H9 (cell line): Measurements from ENCODE around the gene PLA2R1. TPM values are rescaled to one million over a fixed set of nuclear protein-coding genes. Genes with fewer than 3 reads are reported as not detected.

Source experiments
- DNase-seq: peaks from one replicate; pipeline ENCODE4 v3.0.0-alpha.2; 2017
- H2AFZ ChIP-seq: one replicate; pipeline ENCODE4 v1.6.1; 2013; ENCODE audit warnings: mild to moderate bottlenecking, low read length, control low read depth, moderate library complexity
- H2AK5ac ChIP-seq: 2 replicates; pipeline ENCODE4 v1.6.1; 2013; ENCODE audit warnings: low read length, control low read depth, mixed read lengths; ENCODE audit not compliant: insufficient read length
- H2BK120ac ChIP-seq: one replicate; pipeline ENCODE4 v1.6.1; 2013; ENCODE audit warnings: low read depth, mild to moderate bottlenecking, low read length, control low read depth, inconsistent platforms; ENCODE audit not compliant: poor library complexity, severe bottlenecking
- H2BK12ac ChIP-seq: 2 replicates; pipeline ENCODE4 v1.6.1; 2013; ENCODE audit warnings: low read length, control low read depth, mixed read lengths, low read depth; ENCODE audit not compliant: insufficient read length
- H2BK15ac ChIP-seq: 2 replicates; pipeline ENCODE4 v1.6.1; 2013; ENCODE audit warnings: low read depth, low read length, control low read depth
- H2BK20ac ChIP-seq: one replicate; pipeline ENCODE4 v1.6.1; 2013; ENCODE audit warnings: low read depth, mild to moderate bottlenecking, low read length, control low read depth, inconsistent platforms; ENCODE audit not compliant: poor library complexity, severe bottlenecking
- H2BK5ac ChIP-seq: 2 replicates; pipeline ENCODE4 v1.6.1; 2013; ENCODE audit warnings: low read length, control low read depth, mixed read lengths; ENCODE audit not compliant: insufficient read length
- H3K14ac ChIP-seq: 2 replicates; pipeline ENCODE4 v1.6.1; 2013; ENCODE audit warnings: low read length, control low read depth; ENCODE audit not compliant: insufficient read depth
- H3K18ac ChIP-seq: 2 replicates; pipeline ENCODE4 v1.6.1; 2013; ENCODE audit warnings: low read depth, mild to moderate bottlenecking, mixed read lengths, low read length, control low read depth; ENCODE audit not compliant: insufficient read length
- H3K23ac ChIP-seq: 2 replicates; pipeline ENCODE4 v1.6.1; 2013; ENCODE audit warnings: low read length, control low read depth, mixed read lengths, low read depth; ENCODE audit not compliant: insufficient read length
- H3K23me2 ChIP-seq: 2 replicates; pipeline ENCODE4 v1.6.1; 2013; ENCODE audit warnings: low read depth, mild to moderate bottlenecking, mixed read lengths, low read length, control low read depth; ENCODE audit not compliant: insufficient read length, poor library complexity, severe bottlenecking
- H3K27ac ChIP-seq: 2 replicates; pipeline ENCODE4 v1.5.1; 2013; ENCODE audit warnings: low read length, control low read depth, mixed read lengths, low read depth; ENCODE audit not compliant: insufficient read length
- H3K27me3 ChIP-seq: 2 replicates; pipeline ENCODE4 v1.6.1; 2013; ENCODE audit warnings: low read length, control low read depth, inconsistent platforms; ENCODE audit not compliant: insufficient read depth
- H3K4ac ChIP-seq: 2 replicates; pipeline ENCODE4 v1.6.1; 2013; ENCODE audit warnings: low read depth, mild to moderate bottlenecking, control low read depth, inconsistent platforms, low read length, moderate library complexity
- H3K4me1 ChIP-seq: 2 replicates; pipeline ENCODE4 v1.6.1; 2013; ENCODE audit warnings: low read length, control low read depth, inconsistent platforms; ENCODE audit not compliant: insufficient read depth
- H3K4me2 ChIP-seq: 2 replicates; pipeline ENCODE4 v1.6.1; 2013; ENCODE audit warnings: low read length, control low read depth, mixed read lengths; ENCODE audit not compliant: insufficient read length, insufficient read depth
- H3K56ac ChIP-seq: 2 replicates; pipeline ENCODE4 v1.6.1; 2013; ENCODE audit warnings: low read depth, mild to moderate bottlenecking, mixed read lengths, low read length, control low read depth; ENCODE audit not compliant: insufficient read length
- H3K79me1 ChIP-seq: 2 replicates; pipeline ENCODE4 v1.6.1; 2013; ENCODE audit warnings: low read depth, mild to moderate bottlenecking, moderate library complexity, low read length, control low read depth, inconsistent platforms; ENCODE audit not compliant: insufficient read depth, poor library complexity, severe bottlenecking
- H3K79me2 ChIP-seq: 2 replicates; pipeline ENCODE4 v1.6.1; 2013; ENCODE audit warnings: low read length, control low read depth, inconsistent platforms; ENCODE audit not compliant: insufficient read depth
- H3K9ac ChIP-seq: 2 replicates; pipeline ENCODE4 v1.6.1; 2013; ENCODE audit warnings: low read length, control low read depth, mixed read lengths; ENCODE audit not compliant: insufficient read length; ENCODE audit errors: extremely low read depth
- H3K9me3 ChIP-seq: one replicate; pipeline ENCODE4 v1.6.1; 2013; ENCODE audit warnings: low read depth, low read length, inconsistent platforms; ENCODE audit not compliant: control insufficient read depth
- H3T11ph ChIP-seq: one replicate; pipeline ENCODE4 v1.6.1; 2013; ENCODE audit warnings: mild to moderate bottlenecking, low read length, control low read depth, inconsistent platforms
- H4K20me1 ChIP-seq: one replicate; pipeline ENCODE4 v1.6.1; 2013; ENCODE audit not compliant: control insufficient read depth, insufficient read length, insufficient read depth
- H4K5ac ChIP-seq: 2 replicates; pipeline ENCODE4 v1.6.1; 2013; ENCODE audit warnings: low read depth, mild to moderate bottlenecking, mixed read lengths, low read length, control low read depth; ENCODE audit not compliant: insufficient read length
- H4K8ac ChIP-seq: replicated peaks from 2 replicates; pipeline ENCODE4 v1.6.1; 2013; ENCODE audit warnings: low read length, control low read depth, mixed read lengths, low read depth; ENCODE audit not compliant: insufficient read length
- H4K91ac ChIP-seq: 2 replicates; pipeline ENCODE4 v1.6.1; 2013; ENCODE audit warnings: low read depth, mild to moderate bottlenecking, moderate library complexity, mixed read lengths, low read length, control low read depth; ENCODE audit not compliant: insufficient read length
- H3K27ac Mint-ChIP-seq, 3 experiments: 2 replicates in 2 of 3; 3 replicates in 1 of 3; pipeline ENCODE4 v1.8.0; 2020 to 2021; ENCODE audit warnings: mixed read lengths in 3 of 3, mild to moderate bottlenecking in 1 of 3, moderate library complexity in 1 of 3
- H3K27me3 Mint-ChIP-seq: 2 replicates; pipeline ENCODE4 v1.8.0; 2021; ENCODE audit warnings: low read depth, mild to moderate bottlenecking, moderate library complexity, mixed read lengths
- H3K36me3 Mint-ChIP-seq, 3 experiments: 2 replicates in 2 of 3; 3 replicates in 1 of 3; pipeline ENCODE4 v1.8.0; 2020 to 2021; ENCODE audit warnings: low read depth in 3 of 3, mixed read lengths in 3 of 3; ENCODE audit not compliant: insufficient read depth in 1 of 3
- H3K4me1 Mint-ChIP-seq, 2 experiments: 2 replicates each; pipeline ENCODE4 v1.8.0; 2020; ENCODE audit warnings: mixed read lengths in 2 of 2
- H3K4me3 Mint-ChIP-seq, 2 experiments: 2 replicates in 1 of 2; 3 replicates in 1 of 2; pipeline ENCODE4 v1.8.0; 2020 to 2021; ENCODE audit warnings: mild to moderate bottlenecking in 2 of 2, mixed read lengths in 2 of 2, moderate library complexity in 1 of 2
- H3K9me3 Mint-ChIP-seq, 2 experiments: 2 replicates in 1 of 2; 3 replicates in 1 of 2; pipeline ENCODE4 v1.8.0; 2020; ENCODE audit warnings: mild to moderate bottlenecking in 2 of 2, mixed read lengths in 2 of 2, moderate library complexity in 1 of 2
- WGBS: extraction: QIAGEN DNeasy Blood & Tissue Kit; methylation state at CpG from one replicate; pipeline ENCODE4 v1.1.7; 2013; ENCODE audit warnings: missing lambda C conversion rate, low lambda C conversion rate, mixed read lengths; ENCODE audit not compliant: insufficient read length; ENCODE audit errors: extremely low coverage; 5-methylcytosine and 5-hydroxymethylcytosine counted together
- total RNA-seq: library from RNA; stranded (reverse); gene quantifications from 2 replicates; pipeline ENCODE4 v1.2.1, GENCODE V29; 2021
- TF ChIP-seq, protein P1 (sequence below): fragments of 200-600 bp; sonication (generic); conservative IDR thresholded peaks from 3 replicates; pipeline ENCODE4 v1.8.0; 2021; ENCODE audit warnings: antibody characterized with exemption, mild to moderate bottlenecking

Gene PLA2R1
- total RNA-seq, 1 experiment from 2014 or later: 0.83 TPM

DNA sequence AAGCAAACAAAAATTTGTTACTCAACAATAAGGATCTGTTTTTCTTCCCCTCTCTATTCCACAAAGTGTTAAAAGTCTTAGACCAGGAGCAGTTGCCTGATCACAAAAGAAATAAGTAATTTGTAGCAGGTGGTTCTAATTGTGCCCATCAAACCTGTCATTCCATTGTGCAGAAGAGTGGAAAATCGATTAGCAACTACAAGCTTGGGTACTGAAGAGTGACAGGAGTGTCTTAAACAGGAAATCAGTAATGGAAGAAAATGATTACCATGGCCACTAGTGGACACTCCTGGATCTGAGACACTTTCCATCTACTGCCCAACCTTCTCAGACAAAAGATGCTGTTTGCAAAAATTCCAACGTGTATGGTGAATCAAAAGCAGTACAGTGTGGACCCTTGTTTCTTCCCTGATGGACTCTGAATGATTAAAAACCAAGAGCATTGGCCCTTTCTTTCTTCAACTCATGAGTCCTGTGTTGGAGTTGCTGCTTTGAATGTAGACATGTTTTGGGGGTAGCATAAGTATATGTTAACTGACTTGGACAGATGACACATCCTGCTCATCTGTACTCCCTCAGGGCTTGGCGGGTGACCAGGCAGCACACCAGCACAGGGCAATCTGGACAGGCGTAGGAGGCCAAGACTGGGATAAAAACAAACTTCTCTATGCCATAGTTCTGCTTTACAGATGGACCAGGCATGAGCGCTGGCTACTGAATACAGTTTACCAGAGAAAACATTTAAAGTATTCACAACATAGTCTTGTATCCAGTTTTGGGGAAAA lies 51.9 kb downstream of the PLA2R1 start:
- WGBS: no CpG with 5 or more reads among the region's 5 CpGs
- Histone ChIP-seq H2AFZ (no peak overlapping the region), H2BK20ac (no peak overlapping the region), H3K79me1 (no peaks in the 10 kb centered on the region), H4K91ac (no peak overlapping the region), H4K20me1 (no peaks in the 10 kb centered on the region), H3T11ph (no peak overlapping the region), H2BK12ac (no peak overlapping the region), H3K27me3 (no peaks in the 10 kb centered on the region), H3K14ac (no peak overlapping the region), H3K79me2 (no peaks in the 10 kb centered on the region), H3K4ac (no peak overlapping the region), H2BK5ac (no peak overlapping the region), H3K56ac (no peak overlapping the region), H2BK15ac (no peak overlapping the region), H3K23me2 (no peaks in the 10 kb centered on the region), H4K8ac (no peak overlapping the region), H2BK120ac (no peak overlapping the region), H4K5ac (no peak overlapping the region), H3K4me1 (no peaks in the 10 kb centered on the region; the same call in 1 of the 2 replicates), H3K23ac (no peak overlapping the region), H3K4me2 (no peak overlapping the region), H3K18ac (no peak overlapping the region), H3K27ac (no peak overlapping the region), H3K9me3 (no peaks in the 10 kb centered on the region), H3K9ac (no peak overlapping the region), H2AK5ac (no peak overlapping the region)
- Mint-ChIP-seq H3K4me1 (peaks cover 0 to 3% of the 10 kb centered on the region in 2 experiments; a peak in 1 of 4 replicates), H3K27ac (no peak overlapping the region), H3K36me3 (no peaks in the 10 kb centered on the region), H3K9me3 (no peaks in the 10 kb centered on the region), H3K4me3 (no peak overlapping the region), H3K27me3 (no peaks in the 10 kb centered on the region)
- TF ChIP-seq, protein P1, sequence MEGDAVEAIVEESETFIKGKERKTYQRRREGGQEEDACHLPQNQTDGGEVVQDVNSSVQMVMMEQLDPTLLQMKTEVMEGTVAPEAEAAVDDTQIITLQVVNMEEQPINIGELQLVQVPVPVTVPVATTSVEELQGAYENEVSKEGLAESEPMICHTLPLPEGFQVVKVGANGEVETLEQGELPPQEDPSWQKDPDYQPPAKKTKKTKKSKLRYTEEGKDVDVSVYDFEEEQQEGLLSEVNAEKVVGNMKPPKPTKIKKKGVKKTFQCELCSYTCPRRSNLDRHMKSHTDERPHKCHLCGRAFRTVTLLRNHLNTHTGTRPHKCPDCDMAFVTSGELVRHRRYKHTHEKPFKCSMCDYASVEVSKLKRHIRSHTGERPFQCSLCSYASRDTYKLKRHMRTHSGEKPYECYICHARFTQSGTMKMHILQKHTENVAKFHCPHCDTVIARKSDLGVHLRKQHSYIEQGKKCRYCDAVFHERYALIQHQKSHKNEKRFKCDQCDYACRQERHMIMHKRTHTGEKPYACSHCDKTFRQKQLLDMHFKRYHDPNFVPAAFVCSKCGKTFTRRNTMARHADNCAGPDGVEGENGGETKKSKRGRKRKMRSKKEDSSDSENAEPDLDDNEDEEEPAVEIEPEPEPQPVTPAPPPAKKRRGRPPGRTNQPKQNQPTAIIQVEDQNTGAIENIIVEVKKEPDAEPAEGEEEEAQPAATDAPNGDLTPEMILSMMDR: no peak
- DNase-seq: no peak
